Epidermal melanocyte (primary cell): ENCODE measurements around the gene AZIN2.
"Not testable (repeated sequence)": the region's sequence is repeated elsewhere in the genome, so short reads cannot be mapped to it uniquely, and the experiment has no call there.

ENCODE experiments used
- DNase-seq: peaks from one replicate; pipeline ENCODE4 v3.0.0; 2011; ENCODE audit warnings: low spot score; ENCODE audit not compliant: insufficient read length

AZIN2 gene

GRCh38 chr1:33080885-33081553, at the start of gene AZIN2:
Gene AZIN2 (plus strand): TSS chr1:33081153. CDS start chr1:33082250, 1,097 bp downstream.
- DNase-seq, result peak; percentile 95

- DNase-seq, result no peak
Observed at GRCh38 chr1:33031506-33031905, 49.4 kb upstream of the AZIN2 start.

- no peak for DNase-seq
Observed at GRCh38 chr1:33032126-33032869, 48.7 kb upstream of the AZIN2 start.

GRCh38 chr1:33036051-33036525, 44.9 kb upstream of the AZIN2 start:
- no peak for DNase-seq

DNA sequence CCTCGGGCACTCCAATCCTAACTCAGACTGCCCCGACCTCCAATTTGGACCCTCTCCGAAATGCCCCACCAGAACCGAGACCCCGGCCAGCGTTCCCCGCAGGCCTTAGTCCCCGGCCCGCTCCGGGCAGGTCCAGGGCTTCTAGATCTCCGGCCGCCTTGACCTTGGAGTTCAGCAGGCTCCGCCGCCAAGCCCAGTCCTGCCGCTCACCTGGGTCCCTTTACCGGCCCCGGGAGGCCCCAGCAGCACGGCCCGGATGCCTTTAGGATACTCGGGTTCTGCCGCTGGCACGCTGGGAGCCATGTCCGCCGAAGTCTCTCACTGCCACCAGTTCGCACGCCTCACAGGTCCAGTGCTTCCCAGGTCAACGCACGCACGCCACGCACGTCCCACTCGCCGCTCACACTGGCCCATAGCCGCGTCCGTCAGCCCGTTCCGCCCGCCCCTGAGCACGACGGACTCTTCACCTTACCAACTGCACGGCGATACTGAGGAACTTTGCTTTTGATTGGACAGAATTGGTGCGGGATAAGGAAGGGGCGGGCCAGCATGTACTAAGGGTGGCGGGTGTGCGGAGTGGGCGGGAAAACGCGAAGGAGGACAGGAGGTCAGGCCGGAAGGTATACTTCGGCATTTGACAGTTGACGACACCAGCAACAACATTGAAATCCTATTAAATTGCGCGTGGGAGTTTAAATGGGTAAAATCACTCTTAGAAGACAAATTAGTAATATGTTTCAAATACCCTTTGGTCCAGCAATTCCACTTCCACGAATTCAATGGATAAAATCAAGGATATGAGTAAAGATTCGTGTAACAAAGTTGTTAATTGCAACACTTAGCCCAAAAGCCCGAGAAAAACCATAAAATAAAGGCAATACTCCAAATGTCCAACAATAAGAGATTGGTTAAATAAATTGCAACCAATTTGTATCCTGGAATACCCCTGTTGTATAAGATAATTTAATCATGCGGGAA, 44.1 kb upstream of the AZIN2 start, which contains the start of gene AK2:
Gene AK2, minus strand, starts transcription at position 358 of the 978 bp plus-strand sequence. Its CDS starts 55 bp downstream, at position 303.
- peak; percentile 98 for DNase-seq

- DNase-seq, result no peak
Observed at GRCh38 chr1:33039840-33040239, 41.1 kb upstream of the AZIN2 start.

GRCh38 chr1:33041026-33041425, 39.9 kb upstream of the AZIN2 start:
- DNase-seq, result no peak

DNA sequence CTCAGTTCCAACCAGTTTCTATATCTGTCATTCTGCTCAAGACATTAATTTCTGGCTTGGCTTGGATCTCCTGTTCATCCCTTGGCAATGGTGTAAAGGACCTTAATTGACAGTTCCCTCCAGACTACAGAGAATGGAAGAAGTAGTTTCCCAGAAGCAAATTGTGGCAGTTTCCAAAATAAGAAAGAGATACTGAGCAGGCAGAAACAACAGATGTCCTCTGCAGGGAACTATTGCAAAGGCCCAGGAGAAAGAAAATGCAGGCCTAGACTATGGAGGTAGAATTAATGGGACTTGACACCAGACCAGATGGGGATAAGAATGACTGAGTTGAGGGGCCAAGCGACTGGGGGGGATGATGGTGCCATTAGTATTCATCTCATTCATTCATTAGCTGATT, 38.1 kb upstream of the AZIN2 start:
- DNase-seq, result no peak

GRCh38 chr1:33043267-33044092, 37.5 kb upstream of the AZIN2 start:
- no peak for DNase-seq

DNA sequence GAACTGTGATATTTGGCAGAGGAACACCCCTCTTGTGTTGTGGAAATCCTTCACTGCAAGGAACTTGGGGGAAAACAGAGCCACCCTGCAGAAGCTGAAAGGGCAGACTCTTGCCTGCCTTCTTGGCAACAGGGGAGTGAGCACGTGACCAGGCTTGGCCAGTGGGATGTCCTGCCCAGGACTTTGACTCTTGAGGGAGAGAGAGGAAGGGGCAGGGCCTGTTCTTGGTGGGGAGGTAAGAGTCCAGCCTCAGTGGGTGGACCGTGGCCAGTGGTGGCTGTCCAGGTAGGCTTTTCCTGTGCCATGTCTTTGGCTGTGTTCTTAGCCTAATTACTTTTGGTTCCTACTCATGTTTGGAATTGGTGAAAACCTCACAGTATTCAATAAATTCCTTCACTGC, 35.7 kb upstream of the AZIN2 start:
- DNase-seq, result no peak

DNA sequence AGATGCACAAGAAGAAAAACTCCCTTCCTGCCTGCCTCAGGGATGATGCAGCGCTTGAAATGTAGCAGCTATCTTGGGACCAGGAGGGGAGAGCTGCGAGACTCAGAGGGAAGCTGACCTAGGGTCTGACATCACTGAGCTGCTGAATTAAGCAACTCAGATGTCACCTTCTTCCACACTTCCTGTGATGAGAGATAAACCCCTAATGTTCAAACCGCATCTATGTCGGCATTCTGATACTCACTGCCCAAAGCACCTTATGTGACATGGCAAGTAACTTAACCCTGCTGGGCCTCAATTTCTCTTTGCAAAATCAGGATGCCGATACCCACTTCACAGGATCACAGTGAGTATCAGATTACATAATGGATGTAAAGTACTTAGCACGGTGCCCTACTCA, 35.1 kb upstream of the AZIN2 start:
- no peak for DNase-seq

- DNase-seq, result not testable (repeated sequence)
Observed at GRCh38 chr1:33046234-33046633, 34.7 kb upstream of the AZIN2 start.

DNA sequence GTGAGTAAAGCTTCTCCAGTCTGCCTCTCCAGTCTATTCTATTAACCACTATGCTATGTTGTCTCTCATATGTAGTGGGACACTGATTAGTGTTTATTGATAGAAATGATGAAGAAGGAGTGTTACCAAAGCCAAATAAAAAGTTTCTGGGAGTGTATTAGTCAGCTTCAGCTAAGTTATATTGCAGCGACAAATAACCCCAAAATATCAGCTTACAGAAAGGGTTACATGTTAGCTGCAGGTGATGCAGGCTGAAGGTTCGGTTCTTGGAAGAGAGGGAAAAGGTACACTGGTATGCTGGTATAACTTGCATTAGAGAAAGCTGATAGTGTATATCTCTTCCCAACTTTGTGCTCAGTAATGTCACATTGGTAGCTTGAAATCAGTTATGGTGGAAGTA, 33.7 kb upstream of the AZIN2 start:
- no peak for DNase-seq

GRCh38 chr1:33047839-33048305, 33.1 kb upstream of the AZIN2 start:
- no peak for DNase-seq

DNA sequence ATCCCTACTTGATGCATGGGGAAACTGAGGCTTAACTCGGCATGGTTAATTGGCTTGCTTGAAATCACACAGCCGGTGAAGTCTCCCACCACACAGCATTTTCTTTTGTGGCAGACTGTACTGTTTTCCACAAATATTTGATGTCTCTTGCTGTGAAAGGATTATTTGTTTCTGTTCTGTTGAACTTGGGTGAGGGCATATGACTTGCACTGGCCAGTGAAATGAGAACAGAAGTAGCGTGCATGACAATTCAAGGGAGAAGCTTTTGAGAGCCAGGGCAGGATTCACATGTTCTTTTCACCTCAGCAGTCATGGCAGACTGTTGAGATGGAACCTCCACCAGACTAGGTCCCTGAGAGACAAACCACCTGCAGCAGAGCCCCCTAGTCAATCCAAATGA, 32.5 kb upstream of the AZIN2 start:
- no peak for DNase-seq

DNA sequence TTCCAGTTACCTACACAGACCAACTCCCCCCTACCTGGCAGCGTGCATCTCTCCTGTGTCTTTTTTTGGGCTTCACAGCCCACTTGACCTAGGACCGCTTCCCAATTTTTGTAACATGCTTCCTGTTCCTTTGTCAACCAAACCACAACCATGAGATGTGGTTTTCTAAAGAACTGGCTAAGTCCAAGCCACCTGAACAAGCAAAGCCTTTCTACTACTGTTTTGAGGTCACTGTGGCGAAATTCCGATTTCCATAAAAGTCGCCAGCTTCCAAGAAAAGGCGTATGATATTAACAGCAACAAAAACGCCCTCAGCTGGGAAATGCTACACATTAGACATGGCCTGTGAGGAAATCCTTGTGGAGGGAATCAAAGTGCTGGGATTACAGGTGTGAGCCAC, 31.6 kb upstream of the AZIN2 start:
- DNase-seq, result no peak

DNA sequence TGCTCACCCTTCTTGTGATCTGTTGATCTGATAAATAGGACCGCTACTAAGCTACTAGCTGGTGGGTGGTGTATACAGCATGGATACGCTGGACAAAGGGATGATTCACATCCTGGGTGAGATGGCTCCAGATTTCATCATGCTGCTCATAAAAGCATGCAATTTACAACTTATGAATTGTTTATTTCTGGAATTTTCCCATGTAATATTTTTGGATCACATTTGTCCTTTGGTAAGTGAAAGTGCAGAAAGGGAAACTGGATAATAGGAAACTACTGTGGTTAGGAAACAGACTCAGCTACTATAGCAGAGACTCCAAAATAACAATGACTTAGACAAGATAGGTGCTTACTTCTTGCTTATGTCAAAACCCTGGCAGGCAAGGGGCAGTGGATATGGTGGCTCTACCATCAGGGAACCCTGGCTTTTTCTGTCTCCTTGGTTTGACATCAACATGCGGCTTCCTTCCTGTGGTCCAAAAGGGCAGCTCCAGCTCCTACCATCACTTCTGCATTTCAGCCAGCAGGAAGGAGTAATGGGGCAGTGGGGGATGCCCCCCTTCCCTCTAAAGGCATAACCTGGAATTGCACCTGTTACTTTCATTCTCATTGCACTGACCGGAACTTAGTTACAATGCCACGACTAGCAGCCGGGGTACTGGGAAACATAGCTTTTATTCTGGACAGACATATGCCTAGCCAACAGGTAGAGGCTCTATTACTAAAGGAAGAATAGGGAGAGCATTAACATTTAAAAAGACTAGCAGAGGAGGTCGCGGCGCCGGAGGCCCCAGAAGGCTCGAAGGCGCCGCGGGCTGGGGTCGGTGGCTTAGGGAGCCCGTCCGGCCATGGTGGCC, 30.5 kb upstream of the AZIN2 start:
- DNase-seq, result no peak

DNA sequence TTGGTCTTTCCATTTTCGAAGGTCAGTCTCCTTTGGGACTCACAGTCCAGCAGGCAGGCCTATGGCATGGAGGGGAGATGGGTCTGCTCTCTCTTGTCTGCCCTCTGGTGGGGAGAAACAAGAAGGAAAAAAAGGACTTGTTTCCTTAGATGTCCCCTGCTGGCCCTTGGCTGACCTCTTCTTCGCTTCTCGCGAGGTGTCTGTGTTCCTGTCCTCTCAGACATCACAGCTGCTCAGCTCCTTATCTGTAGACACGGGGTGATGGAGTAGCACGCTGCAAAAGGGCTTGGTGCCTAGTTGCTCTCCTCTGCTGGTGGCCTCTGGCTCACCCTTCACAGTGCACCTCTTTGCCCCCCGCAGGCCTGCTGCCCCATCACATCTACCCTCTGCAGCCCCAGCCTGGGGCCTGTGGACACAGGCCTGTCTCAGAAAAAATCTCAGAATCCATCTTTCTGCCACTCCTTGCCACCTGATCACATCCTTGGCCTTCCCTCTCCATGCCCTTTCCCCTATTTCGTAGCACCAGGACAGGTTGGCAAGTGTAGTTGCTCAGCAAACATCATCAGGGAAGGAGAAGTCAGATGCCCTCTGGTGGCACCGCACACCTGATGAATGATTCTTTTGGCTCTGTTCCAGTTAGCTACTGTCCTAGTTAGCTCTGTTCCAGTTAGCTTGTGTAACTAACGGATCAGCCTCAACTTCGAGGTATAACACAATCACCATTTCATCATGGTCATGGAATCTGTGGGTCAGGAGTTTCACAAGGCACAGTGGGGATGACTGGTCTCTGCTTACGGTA, 25.5 kb upstream of the AZIN2 start:
- peak; percentile 57 for DNase-seq

DNA sequence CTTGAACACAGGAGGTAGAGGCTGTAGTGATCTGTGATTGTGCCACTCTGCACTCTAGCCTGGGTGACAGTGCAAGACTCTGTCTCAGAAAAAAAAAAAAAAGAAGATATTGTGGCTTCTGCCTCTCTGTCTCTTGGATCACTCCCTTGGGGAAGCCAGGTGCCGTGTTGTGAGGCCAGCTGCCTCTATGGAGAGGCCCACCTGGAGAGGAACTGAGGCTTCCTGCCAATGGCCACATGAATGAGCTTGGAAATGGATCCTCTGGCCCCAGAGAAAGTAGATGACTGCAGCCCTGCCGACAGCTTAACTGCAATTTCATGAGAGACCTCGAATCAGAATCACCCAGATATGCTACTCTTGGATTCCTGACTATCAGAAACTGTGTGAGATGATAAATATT, 24.5 kb upstream of the AZIN2 start:
- DNase-seq, result no peak
